ENCODE results near the gene CASS4. TPM values are rescaled to one million over a fixed set of nuclear protein-coding genes. Genes with fewer than 3 reads are reported as not detected.

Gene CASS4
- total and polyA plus RNA-seq, 4 donors = 0.26 to 1.6 (median 1.1) TPM

- no peak for DNase-seq (ENCODE audit: low spot score)
- H3K36me3 ChIP-seq (ENCODE audit: control insufficient read depth in 4 of 4, insufficient read depth in 3 of 4, low read depth in 1 of 4, low read length in 3 of 4) = no peaks in the 10 kb centered on the region
- H3K27me3 ChIP-seq (ENCODE audit: control insufficient read depth in 4 of 4, insufficient read depth in 4 of 4, low read length in 3 of 4) = no peaks in the 10 kb centered on the region
- no peaks in the 10 kb centered on the region for H3K9me3 ChIP-seq (ENCODE audit: control insufficient read depth in 4 of 4, low read length in 3 of 4)
- 83% methylated on average over 4 of the region's 4 CpGs for WGBS
- no peak overlapping the region for H3K4me3 ChIP-seq (ENCODE audit: low read depth in 1 of 3, low read length in 3 of 3)
- H3K9ac ChIP-seq (ENCODE audit: low read depth in 1 of 2, low read length in 2 of 2) = no peak overlapping the region
- TF ChIP-seq RXRA (IDR thresholded peaks at IDR 0.05) (no peak), RAD21 (IDR thresholded peaks at IDR 0.05) (no peak), SP1 (IDR thresholded peaks at IDR 0.05) (no peak), FOXA2 (IDR thresholded peaks at IDR 0.05) (no peak), CTCF (IDR thresholded peaks at IDR 0.05; ENCODE audit: low read depth, low read length, missing input control) (no peak), ATF3 (IDR thresholded peaks at IDR 0.05) (no peak), HNF4G (IDR thresholded peaks at IDR 0.05) (no peak), YY1 (IDR thresholded peaks at IDR 0.05) (no peak), NR2F2 (IDR thresholded peaks at IDR 0.05) (no peak), TAF1 (conservative IDR thresholded peaks at IDR 0.05) (no peak), GABPA (IDR thresholded peaks at IDR 0.05 in 1 of 2, conservative IDR thresholded peaks at IDR 0.05 in 1 of 2) (no peak), ZBTB33 (IDR thresholded peaks at IDR 0.05) (no peak), REST (IDR thresholded peaks at IDR 0.05) (no peak), FOXA1 (IDR thresholded peaks at IDR 0.05) (no peak), JUND (IDR thresholded peaks at IDR 0.05) (no peak), MAX (IDR thresholded peaks at IDR 0.05) (no peak)
- no peak overlapping the region for H3K27ac ChIP-seq (ENCODE audit: low read depth in 1 of 2, low read length in 2 of 2)
- H3K4me1 ChIP-seq (ENCODE audit: control insufficient read depth in 4 of 4, insufficient read depth in 4 of 4, low read length in 3 of 4) = no peaks in the 10 kb centered on the region
These were observed 28.4 kb downstream of the CASS4 start for GRCh38 chr20:56440346-56441007.
